OCI-LY1 (cell line): ENCODE measurements around the gene EXOC6.

ENCODE experiments used
- EZH2 ChIP-seq: fragments of 200-600 bp; sonication (generic), shearing (Covaris generic); IDR thresholded peaks from 2 replicates; pipeline ENCODE4 v1.8.0; 2017; ENCODE audit warnings: borderline replicate concordance, mixed run types, mild to moderate bottlenecking, antibody characterized with exemption, low read length, moderate library complexity, mixed read lengths
- TF ChIP-seq, protein P1 (sequence below): fragments of 200-600 bp; sonication (generic), shearing (Covaris generic); IDR thresholded peaks from 2 replicates; pipeline ENCODE4 v1.5.1; 2017; ENCODE audit warnings: mild to moderate bottlenecking, antibody characterized with exemption, low read length, moderate library complexity, mixed read lengths

DNA sequence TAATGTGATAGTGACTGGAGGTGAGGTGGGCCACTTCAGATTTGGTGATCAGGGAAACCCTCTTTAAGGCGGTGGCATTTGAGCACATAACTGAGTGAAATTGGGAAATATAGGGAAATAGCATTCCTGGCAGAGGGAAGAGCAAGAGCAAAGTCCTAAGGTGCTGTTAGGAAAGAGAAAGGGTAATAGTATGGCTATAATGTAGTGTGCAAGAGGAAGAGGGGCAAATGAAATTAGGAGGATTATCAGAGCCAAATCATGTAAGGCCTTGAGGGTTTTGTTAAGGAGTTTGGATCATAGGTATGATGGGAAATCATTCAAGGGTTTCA lies 184.5 kb downstream of the EXOC6 start:
- TF ChIP-seq, protein P1, sequence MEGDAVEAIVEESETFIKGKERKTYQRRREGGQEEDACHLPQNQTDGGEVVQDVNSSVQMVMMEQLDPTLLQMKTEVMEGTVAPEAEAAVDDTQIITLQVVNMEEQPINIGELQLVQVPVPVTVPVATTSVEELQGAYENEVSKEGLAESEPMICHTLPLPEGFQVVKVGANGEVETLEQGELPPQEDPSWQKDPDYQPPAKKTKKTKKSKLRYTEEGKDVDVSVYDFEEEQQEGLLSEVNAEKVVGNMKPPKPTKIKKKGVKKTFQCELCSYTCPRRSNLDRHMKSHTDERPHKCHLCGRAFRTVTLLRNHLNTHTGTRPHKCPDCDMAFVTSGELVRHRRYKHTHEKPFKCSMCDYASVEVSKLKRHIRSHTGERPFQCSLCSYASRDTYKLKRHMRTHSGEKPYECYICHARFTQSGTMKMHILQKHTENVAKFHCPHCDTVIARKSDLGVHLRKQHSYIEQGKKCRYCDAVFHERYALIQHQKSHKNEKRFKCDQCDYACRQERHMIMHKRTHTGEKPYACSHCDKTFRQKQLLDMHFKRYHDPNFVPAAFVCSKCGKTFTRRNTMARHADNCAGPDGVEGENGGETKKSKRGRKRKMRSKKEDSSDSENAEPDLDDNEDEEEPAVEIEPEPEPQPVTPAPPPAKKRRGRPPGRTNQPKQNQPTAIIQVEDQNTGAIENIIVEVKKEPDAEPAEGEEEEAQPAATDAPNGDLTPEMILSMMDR = no peak
- no peak for TF ChIP-seq EZH2
